Measurements from ENCODE around the gene TBC1D12.

DNA sequence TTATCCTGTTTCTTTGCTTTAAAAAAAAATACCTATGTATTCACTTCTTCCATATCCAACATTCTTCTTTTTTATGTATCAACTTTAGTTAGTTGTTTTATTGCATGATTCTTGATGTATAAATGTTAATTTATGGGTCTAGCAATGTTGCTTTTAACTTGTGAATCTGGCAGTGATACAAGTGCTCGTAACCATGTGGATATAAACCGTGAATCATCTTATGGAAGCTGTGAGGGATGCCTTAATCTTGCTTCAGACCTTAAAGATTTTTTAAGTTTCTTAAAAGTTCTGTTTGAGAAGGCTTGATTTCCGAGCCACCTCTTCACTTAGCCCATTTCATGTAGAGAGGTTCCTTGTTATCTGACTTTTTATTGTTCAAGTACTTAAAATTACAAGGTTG is 169.2 kb downstream of the TBC1D12 start:
- TF ChIP-seq, protein P1, sequence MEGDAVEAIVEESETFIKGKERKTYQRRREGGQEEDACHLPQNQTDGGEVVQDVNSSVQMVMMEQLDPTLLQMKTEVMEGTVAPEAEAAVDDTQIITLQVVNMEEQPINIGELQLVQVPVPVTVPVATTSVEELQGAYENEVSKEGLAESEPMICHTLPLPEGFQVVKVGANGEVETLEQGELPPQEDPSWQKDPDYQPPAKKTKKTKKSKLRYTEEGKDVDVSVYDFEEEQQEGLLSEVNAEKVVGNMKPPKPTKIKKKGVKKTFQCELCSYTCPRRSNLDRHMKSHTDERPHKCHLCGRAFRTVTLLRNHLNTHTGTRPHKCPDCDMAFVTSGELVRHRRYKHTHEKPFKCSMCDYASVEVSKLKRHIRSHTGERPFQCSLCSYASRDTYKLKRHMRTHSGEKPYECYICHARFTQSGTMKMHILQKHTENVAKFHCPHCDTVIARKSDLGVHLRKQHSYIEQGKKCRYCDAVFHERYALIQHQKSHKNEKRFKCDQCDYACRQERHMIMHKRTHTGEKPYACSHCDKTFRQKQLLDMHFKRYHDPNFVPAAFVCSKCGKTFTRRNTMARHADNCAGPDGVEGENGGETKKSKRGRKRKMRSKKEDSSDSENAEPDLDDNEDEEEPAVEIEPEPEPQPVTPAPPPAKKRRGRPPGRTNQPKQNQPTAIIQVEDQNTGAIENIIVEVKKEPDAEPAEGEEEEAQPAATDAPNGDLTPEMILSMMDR (IDR thresholded peaks at IDR 0.05; ENCODE audit: insufficient read depth, low read length, poor library complexity, severe bottlenecking), result no peak
- TF ChIP-seq EZH2phosphoT487 (conservative IDR thresholded peaks at IDR 0.05; ENCODE audit: low read length), result no peak

Measured in SU-DHL-6 (cell line).